ENCODE data around the gene PLOD1.

PLOD1 gene

GRCh38 chr1:11978301-11978700 lies 43.8 kb downstream of the PLOD1 start:
- Histone ChIP-seq H3K9me3 (ENCODE audit: severe bottlenecking) (no peaks in the 10 kb centered on the region), H3K27ac (no peak overlapping the region), H3K27me3 (ENCODE audit: insufficient read depth, low read depth, severe bottlenecking) (no peaks in the 10 kb centered on the region), H3K4me3 (ENCODE audit: low read depth, low read length) (no peak overlapping the region), H3K36me3 (peaks cover 34% of the 10 kb centered on the region)
- DNase-seq, result no peak
- TF ChIP-seq, protein P1, sequence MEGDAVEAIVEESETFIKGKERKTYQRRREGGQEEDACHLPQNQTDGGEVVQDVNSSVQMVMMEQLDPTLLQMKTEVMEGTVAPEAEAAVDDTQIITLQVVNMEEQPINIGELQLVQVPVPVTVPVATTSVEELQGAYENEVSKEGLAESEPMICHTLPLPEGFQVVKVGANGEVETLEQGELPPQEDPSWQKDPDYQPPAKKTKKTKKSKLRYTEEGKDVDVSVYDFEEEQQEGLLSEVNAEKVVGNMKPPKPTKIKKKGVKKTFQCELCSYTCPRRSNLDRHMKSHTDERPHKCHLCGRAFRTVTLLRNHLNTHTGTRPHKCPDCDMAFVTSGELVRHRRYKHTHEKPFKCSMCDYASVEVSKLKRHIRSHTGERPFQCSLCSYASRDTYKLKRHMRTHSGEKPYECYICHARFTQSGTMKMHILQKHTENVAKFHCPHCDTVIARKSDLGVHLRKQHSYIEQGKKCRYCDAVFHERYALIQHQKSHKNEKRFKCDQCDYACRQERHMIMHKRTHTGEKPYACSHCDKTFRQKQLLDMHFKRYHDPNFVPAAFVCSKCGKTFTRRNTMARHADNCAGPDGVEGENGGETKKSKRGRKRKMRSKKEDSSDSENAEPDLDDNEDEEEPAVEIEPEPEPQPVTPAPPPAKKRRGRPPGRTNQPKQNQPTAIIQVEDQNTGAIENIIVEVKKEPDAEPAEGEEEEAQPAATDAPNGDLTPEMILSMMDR (IDR thresholded peaks at IDR 0.05; ENCODE audit: low read depth, low read length), result no peak

GRCh38 chr1:11979028-11979850 lies 44.7 kb downstream of the PLOD1 start:
- H3K27ac ChIP-seq, result peak overlapping the region; percentile 96
- no peak for DNase-seq
- peaks cover 37% of the 10 kb centered on the region for H3K36me3 ChIP-seq
- H3K27me3 ChIP-seq (ENCODE audit: insufficient read depth, low read depth, severe bottlenecking), result no peaks in the 10 kb centered on the region
- H3K9me3 ChIP-seq (ENCODE audit: severe bottlenecking), result no peaks in the 10 kb centered on the region
- peak overlapping the region; percentile 58 for H3K4me3 ChIP-seq (ENCODE audit: low read depth, low read length)
- TF ChIP-seq, protein P1 (IDR thresholded peaks at IDR 0.05; ENCODE audit: low read depth, low read length), result no peak

- no peaks in the 10 kb centered on the region for H3K9me3 ChIP-seq (ENCODE audit: severe bottlenecking)
- TF ChIP-seq, protein P1 (IDR thresholded peaks at IDR 0.05; ENCODE audit: low read depth, low read length), result no peak
- H3K36me3 ChIP-seq, result peaks cover 40% of the 10 kb centered on the region
- H3K4me3 ChIP-seq (ENCODE audit: low read depth, low read length), result peak within 1 kb of the TSS; percentile 58
- peak within 1 kb of the TSS; percentile 96 for H3K27ac ChIP-seq
- H3K27me3 ChIP-seq (ENCODE audit: insufficient read depth, low read depth, severe bottlenecking), result no peaks in the 10 kb centered on the region
- DNase-seq, result peak; percentile 98
These were observed 45.5 kb downstream of the PLOD1 start, which contains the start of gene MFN2 for GRCh38 chr1:11979851-11980675. Gene MFN2, plus strand, starts transcription at chr1:11980444. Its CDS starts 8,725 bp downstream, at chr1:11989169.

GRCh38 chr1:11980676-11980972 lies 46.1 kb downstream of the PLOD1 start:
- Histone ChIP-seq H3K27ac (peak overlapping the region; percentile 96), H3K9me3 (ENCODE audit: severe bottlenecking) (no peaks in the 10 kb centered on the region), H3K36me3 (peaks cover 39% of the 10 kb centered on the region), H3K27me3 (ENCODE audit: insufficient read depth, low read depth, severe bottlenecking) (no peaks in the 10 kb centered on the region), H3K4me3 (ENCODE audit: low read depth, low read length) (peak overlapping the region; percentile 58)
- TF ChIP-seq, protein P1 (IDR thresholded peaks at IDR 0.05; ENCODE audit: low read depth, low read length), result no peak
- DNase-seq, result no peak

DNA sequence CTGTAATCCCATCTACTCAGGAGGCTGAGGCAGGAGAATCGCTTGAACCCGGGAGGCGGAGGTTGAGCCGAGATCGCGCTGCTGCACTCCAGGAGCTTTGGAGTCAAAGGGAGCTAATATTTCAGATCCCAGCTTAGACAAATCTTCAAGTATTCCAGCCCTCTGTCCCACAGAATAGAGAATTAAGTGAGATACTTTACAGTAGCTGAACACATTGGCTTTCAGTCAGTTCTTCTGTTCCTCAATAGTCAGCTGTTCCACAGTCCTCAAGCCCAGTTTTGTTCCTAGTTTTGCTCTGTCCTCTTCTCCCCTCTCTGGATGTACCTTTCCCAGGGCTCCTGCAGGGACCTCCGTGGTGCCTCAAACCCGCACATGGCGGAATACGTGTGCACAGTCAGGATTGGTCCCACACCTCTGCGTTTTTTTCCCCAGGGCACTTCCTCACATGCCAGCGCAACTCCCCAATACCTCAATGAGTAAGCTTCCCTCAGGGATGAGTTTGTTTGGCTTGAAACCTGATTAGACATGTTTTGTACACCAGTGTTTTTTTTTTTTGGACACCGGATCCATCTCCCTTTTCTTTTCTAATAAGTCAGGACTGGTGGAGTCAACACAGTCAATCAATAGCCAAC lies 47.0 kb downstream of the PLOD1 start:
- no peaks in the 10 kb centered on the region for H3K9me3 ChIP-seq (ENCODE audit: severe bottlenecking)
- no peak for DNase-seq
- no peak overlapping the region for H3K27ac ChIP-seq
- peak overlapping the region; percentile 58 for H3K4me3 ChIP-seq (ENCODE audit: low read depth, low read length)
- H3K36me3 ChIP-seq, result peaks cover 46% of the 10 kb centered on the region
- TF ChIP-seq, protein P1 (IDR thresholded peaks at IDR 0.05; ENCODE audit: low read depth, low read length), result no peak
- H3K27me3 ChIP-seq (ENCODE audit: insufficient read depth, low read depth, severe bottlenecking), result no peaks in the 10 kb centered on the region
